Kidney epithelial cell (primary cell): ENCODE results near the gene CREBL2. TPM values are rescaled to one million over a fixed set of nuclear protein-coding genes. Genes with fewer than 3 reads are reported as not detected.
"Not testable (repeated sequence)": the region's sequence is repeated elsewhere in the genome, so short reads cannot be mapped to it uniquely, and the experiment has no call there.

ENCODE experiments used
- DNase-seq: peaks from one replicate; pipeline ENCODE4 v3.0.0-alpha.2; 2010; ENCODE audit warnings: low read depth
- H3K27me3 ChIP-seq: 2 replicates; pipeline ENCODE4 v1.6.0; 2011; ENCODE audit warnings: low read length; ENCODE audit not compliant: control insufficient read depth, insufficient read depth
- H3K36me3 ChIP-seq: 2 replicates; pipeline ENCODE4 v1.5.1; 2011; ENCODE audit warnings: low read length; ENCODE audit not compliant: control insufficient read depth, insufficient read depth
- H3K4me3 ChIP-seq: 2 replicates; pipeline ENCODE4 v1.5.1; 2011; ENCODE audit warnings: low read depth, mild to moderate bottlenecking, control low read depth, low read length
- CTCF ChIP-seq: IDR thresholded peaks from 2 replicates; pipeline ENCODE4 v1.5.1; 2011; ENCODE audit warnings: mild to moderate bottlenecking, moderate library complexity, low read length, control low read depth, inconsistent platforms; ENCODE audit not compliant: insufficient read depth, poor library complexity, severe bottlenecking
- total RNA-seq: library from RNA; depleted of rRNA; stranded (reverse); fragments of >200 nt; gene quantifications from 2 replicates; pipeline ENCODE4 v1.2.3, GENCODE V29; 2015

The CREBL2 gene
- total RNA-seq, 1 donor from 2014 or later, result 21.7 TPM

DNA sequence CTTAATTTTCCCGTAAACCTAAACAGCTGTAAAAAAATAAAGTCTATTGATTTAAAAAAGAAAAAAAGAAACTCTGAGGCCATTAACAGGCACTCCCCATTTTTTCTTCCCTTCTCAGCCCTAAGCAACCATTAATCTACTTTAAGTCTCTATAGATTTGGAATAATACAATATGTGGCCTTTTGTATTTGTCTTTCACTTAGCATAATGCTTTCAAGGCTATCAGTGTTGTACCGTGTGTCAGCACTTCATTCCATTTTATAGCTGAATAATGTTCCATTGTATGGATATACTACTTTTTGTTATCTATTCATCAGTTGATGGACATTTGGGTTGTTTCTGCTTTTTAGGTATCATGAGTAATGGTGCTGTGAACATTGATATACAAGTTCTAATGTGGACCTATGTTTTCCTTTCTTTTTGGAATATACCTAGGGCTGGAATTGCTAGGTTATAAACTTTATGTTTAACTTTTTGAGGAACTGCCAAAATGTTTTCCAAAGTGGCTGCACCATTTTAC is 15.7 kb downstream of the CREBL2 start:
- TF ChIP-seq CTCF, result no peak
- no peak for DNase-seq
- H3K27me3 ChIP-seq, result no peaks in the 10 kb centered on the region
- no peaks in the 10 kb centered on the region for H3K36me3 ChIP-seq
- H3K4me3 ChIP-seq, result no peak overlapping the region

DNA sequence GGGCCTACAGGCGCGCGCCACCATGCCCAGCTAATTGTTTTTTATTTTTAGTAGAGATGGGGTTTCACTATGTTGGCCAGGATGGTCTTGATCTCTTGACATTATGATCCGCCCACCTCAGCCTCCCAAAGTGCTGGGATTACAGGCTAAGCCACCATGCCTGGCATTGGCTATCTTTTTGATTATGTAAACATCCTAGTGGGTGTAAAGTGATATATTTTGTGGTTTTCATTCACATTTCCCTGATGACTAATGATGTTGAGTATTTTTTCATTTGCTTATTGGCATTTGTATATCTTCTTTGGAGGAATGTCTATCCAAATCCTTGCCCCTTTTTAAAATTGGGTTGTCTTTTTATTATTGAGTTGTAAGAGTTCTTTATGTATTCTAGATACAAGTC is 16.3 kb downstream of the CREBL2 start:
- no peak for DNase-seq
- Histone ChIP-seq H3K4me3 (no peak overlapping the region), H3K27me3 (no peaks in the 10 kb centered on the region), H3K36me3 (no peaks in the 10 kb centered on the region)
- TF ChIP-seq CTCF, result no peak

DNA sequence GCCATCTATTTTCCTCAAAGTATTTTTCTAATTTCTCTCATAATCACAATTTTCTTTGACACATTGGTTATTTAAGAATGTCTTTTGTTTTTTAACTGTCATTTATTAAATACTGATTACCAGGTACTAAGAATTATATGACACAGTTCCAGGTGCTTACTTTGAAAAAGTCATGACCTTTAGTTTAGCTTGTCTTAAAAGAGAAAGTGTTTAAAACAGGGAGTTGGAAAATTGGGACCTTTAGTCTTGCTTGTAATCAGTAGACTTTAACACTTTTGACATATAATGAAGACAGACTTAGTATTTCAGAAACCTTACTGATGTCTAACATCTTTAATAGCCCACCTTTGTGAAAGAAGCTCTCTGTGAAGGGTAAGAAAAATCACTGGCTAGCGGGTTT is 19.2 kb downstream of the CREBL2 start:
- Histone ChIP-seq H3K27me3 (no peaks in the 10 kb centered on the region), H3K36me3 (no peaks in the 10 kb centered on the region), H3K4me3 (no peak overlapping the region)
- TF ChIP-seq CTCF, result no peak
- no peak for DNase-seq

DNA sequence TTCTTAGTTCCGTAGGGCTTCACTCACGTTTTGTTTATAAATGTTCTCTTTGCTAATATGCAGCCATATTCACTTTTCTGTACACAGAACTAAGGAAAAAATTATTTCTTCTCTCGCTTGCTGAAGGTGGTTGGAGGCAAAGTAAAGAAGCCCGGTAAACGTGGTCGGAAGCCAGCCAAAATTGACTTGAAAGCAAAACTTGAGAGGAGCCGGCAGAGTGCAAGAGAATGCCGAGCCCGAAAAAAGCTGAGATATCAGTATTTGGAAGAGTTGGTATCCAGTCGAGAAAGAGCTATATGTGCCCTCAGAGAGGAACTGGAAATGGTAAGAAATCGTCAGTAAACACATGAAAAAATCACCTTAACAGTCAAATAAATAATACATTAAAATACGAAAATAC is 24.0 kb downstream of the CREBL2 start:
- Histone ChIP-seq H3K4me3 (no peak overlapping the region), H3K27me3 (no peaks in the 10 kb centered on the region), H3K36me3 (no peaks in the 10 kb centered on the region)
- no peak for TF ChIP-seq CTCF
- no peak for DNase-seq

GRCh38 chr12:12636641-12637040 is 25.0 kb downstream of the CREBL2 start:
- DNase-seq, result no peak
- H3K4me3 ChIP-seq, result no peak overlapping the region
- no peaks in the 10 kb centered on the region for H3K27me3 ChIP-seq
- H3K36me3 ChIP-seq, result no peaks in the 10 kb centered on the region
- TF ChIP-seq CTCF, result no peak

- not testable (repeated sequence) for DNase-seq, H3K36me3 ChIP-seq, H3K4me3 ChIP-seq, H3K27me3 ChIP-seq
These were observed 28.3 kb downstream of the CREBL2 start for GRCh38 chr12:12639995-12640394.
